Thyroid gland (tissue), 4 donors: ENCODE measurements around the gene DCD. TPM values are rescaled to one million over a fixed set of nuclear protein-coding genes. Genes with fewer than 3 reads are reported as not detected.

ENCODE experiments used
- DNase-seq, 2 donors: peaks; one replicate each; pipeline ENCODE4 v3.0.0-alpha.2; 2019
- H3K27ac ChIP-seq, 3 donors: fragments of 200-600 bp; sonication (generic); 1 replicate in 2 of 3; 2 replicates in 1 of 3; pipeline ENCODE4 v1.5.1; 2016 to 2019; ENCODE audit warnings: mild to moderate bottlenecking in 1 of 3, moderate library complexity in 1 of 3
- H3K27me3 ChIP-seq: fragments of 200-600 bp; sonication (generic); one replicate; pipeline ENCODE4 v1.5.1; 2019
- H3K36me3 ChIP-seq, 2 donors: fragments of 200-600 bp; sonication (generic); one replicate each; pipeline ENCODE4 v1.5.1; 2016 to 2019
- H3K4me1 ChIP-seq, 2 donors: fragments of 200-600 bp; sonication (generic); one replicate each; pipeline ENCODE4 v1.5.1; 2017 to 2019
- H3K4me3 ChIP-seq, 3 donors: fragments of 200-600 bp; sonication (generic); replicated peaks in 1 of 3; 1 replicate in 2 of 3; 2 replicates in 1 of 3; pipeline ENCODE4 v1.5.1; 2016; ENCODE audit warnings: mild to moderate bottlenecking in 1 of 3
- H3K9me3 ChIP-seq: fragments of 200-600 bp; sonication (generic); one replicate; pipeline ENCODE4 v1.5.1; 2017
- POLR2A ChIP-seq, 2 donors: fragments of 450-650 bp; IDR thresholded peaks; one replicate each; pipeline ENCODE4 v1.6.1; 2017; ENCODE audit warnings: antibody characterized with exemption in 2 of 2, mild to moderate bottlenecking in 2 of 2, moderate library complexity in 1 of 2
- WGBS, 2 donors: methylation state at CpG; one replicate each; pipeline ENCODE4 v1.1.5; 2017; 5-methylcytosine and 5-hydroxymethylcytosine counted together
- intact Hi-C: fragments of 100-400 bp; cut with DNase I; formaldehyde crosslinking; loops from one replicate; pipeline ENCODE4 v1.15.1; 2023
- total RNA-seq, 4 donors: library from RNA; depleted of rRNA; stranded (reverse); fragments of >200 nt; gene quantifications; one replicate each; pipeline ENCODE4 v1.2.3, GENCODE V29; 2016
- TF ChIP-seq, protein P1 (sequence below), 6 experiments: fragments of 200-600 bp in 3 of 6; fragments of 450-650 bp in 3 of 6; sonication (generic) in 3 of 6; IDR thresholded peaks; one replicate each; pipeline ENCODE4 v1.5.1; 2016 to 2019; ENCODE audit warnings: antibody characterized with exemption in 6 of 6, mild to moderate bottlenecking in 2 of 6, inconsistent platforms in 1 of 6, moderate library complexity in 1 of 6

Gene DCD, protein sequence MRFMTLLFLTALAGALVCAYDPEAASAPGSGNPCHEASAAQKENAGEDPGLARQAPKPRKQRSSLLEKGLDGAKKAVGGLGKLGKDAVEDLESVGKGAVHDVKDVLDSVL
- not detected for total RNA-seq

DNA sequence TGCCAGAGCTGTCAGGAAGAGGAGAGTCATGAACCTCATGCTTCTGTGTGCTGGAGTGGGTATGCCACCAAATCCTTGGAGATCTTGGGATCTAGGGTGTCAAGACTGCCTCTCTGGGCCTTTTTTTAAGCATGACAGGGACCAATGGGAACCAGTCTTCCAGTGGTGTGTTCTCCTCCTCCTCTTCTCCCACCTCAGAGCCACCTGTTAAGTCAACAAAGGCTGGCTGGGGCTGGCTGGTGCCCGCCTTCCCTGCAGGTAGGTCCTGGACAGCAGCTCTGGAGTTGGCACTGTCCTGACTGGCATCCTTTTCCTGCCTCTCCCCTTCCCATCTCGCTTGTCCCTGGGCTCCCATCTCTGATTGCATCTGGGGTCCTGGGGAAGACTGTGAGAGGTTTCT lies at the start of gene DCD:
DCD (minus strand) TSS at position 101 of the 400 bp plus-strand sequence; CDS start at position 39, 62 bp downstream.
- intact Hi-C loops: no loop called here
- DNase-seq: no peak
- 63 to 74% methylated on average over 2 of the region's 2 CpGs for WGBS, 2 donors

DNA sequence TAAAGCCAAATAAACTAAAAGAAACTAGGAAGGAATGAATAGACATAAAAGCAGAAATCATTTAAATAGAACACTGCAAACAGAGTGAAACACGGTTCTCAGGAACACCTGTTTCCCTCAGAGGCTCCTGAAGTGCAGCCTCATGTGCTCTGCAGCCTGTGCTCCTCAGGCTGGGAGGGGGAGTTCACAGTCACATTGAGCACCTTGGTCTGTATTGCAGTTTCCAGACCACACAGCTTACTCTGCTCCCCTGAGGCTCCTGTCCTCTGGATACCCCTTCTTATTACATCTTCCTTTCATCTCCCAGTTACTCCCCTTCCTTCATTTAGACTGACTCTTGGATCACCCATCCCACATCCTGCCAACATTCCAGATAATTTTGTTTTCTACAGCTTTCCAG lies 49.7 kb upstream of the DCD start:
- no peak overlapping the region for H3K4me3 ChIP-seq
- no peaks in the 10 kb centered on the region for H3K36me3 ChIP-seq
- 24 to 30% methylated on average over 1 of the region's 1 CpG for WGBS, 2 donors
- H3K4me1 ChIP-seq: no peaks in the 10 kb centered on the region
- intact Hi-C loops: no loop called here
- H3K9me3 ChIP-seq: no peaks in the 10 kb centered on the region
- no peak for DNase-seq
- H3K27ac ChIP-seq: no peak overlapping the region
- H3K27me3 ChIP-seq: no peaks in the 10 kb centered on the region
- TF ChIP-seq POLR2A (IDR thresholded peaks at IDR 0.05): no peak
- TF ChIP-seq, protein P1, sequence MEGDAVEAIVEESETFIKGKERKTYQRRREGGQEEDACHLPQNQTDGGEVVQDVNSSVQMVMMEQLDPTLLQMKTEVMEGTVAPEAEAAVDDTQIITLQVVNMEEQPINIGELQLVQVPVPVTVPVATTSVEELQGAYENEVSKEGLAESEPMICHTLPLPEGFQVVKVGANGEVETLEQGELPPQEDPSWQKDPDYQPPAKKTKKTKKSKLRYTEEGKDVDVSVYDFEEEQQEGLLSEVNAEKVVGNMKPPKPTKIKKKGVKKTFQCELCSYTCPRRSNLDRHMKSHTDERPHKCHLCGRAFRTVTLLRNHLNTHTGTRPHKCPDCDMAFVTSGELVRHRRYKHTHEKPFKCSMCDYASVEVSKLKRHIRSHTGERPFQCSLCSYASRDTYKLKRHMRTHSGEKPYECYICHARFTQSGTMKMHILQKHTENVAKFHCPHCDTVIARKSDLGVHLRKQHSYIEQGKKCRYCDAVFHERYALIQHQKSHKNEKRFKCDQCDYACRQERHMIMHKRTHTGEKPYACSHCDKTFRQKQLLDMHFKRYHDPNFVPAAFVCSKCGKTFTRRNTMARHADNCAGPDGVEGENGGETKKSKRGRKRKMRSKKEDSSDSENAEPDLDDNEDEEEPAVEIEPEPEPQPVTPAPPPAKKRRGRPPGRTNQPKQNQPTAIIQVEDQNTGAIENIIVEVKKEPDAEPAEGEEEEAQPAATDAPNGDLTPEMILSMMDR (IDR thresholded peaks at IDR 0.05): no peak

More for the DNA sequence above, at the start of gene DCD:
- Histone ChIP-seq H3K36me3 (no peaks in the 10 kb centered on the region), H3K27me3 (no peaks in the 10 kb centered on the region), H3K9me3 (no peaks in the 10 kb centered on the region), H3K27ac (no peak within 1 kb of the TSS), H3K4me1 (no peaks in the 10 kb centered on the region), H3K4me3 (no peak within 1 kb of the TSS)
- TF ChIP-seq POLR2A (IDR thresholded peaks at IDR 0.05): no peak
- TF ChIP-seq, protein P1 (IDR thresholded peaks at IDR 0.05): no peak

DNA sequence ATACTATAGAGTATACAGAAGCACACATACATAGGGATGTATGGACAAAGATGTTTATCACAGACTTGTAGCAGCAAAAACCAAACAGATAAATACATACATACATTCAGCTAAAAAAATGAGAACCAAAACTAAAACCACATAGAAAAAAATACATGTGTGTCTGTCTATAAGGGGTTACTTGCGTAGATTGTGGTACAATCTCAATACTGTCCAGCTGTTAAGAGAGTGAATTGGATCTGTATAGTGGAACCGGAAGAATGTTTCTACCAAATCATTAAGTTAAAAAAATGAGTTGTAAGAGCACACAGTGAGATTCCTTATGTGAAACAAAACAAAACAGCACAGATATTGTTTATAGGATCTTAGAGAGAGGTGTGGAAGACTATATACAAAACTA lies 44.2 kb upstream of the DCD start:
- Histone ChIP-seq H3K4me3 (no peak overlapping the region), H3K36me3 (no peaks in the 10 kb centered on the region), H3K4me1 (no peaks in the 10 kb centered on the region), H3K27me3 (no peaks in the 10 kb centered on the region), H3K27ac (no peak overlapping the region), H3K9me3 (no peaks in the 10 kb centered on the region)
- no peak for TF ChIP-seq POLR2A (IDR thresholded peaks at IDR 0.05)
- TF ChIP-seq, protein P1 (IDR thresholded peaks at IDR 0.05): no peak
- DNase-seq: no peak
- intact Hi-C loops: no loop called here
- WGBS, 2 donors: 62 to 66% methylated on average over 2 of the region's 2 CpGs

DNA sequence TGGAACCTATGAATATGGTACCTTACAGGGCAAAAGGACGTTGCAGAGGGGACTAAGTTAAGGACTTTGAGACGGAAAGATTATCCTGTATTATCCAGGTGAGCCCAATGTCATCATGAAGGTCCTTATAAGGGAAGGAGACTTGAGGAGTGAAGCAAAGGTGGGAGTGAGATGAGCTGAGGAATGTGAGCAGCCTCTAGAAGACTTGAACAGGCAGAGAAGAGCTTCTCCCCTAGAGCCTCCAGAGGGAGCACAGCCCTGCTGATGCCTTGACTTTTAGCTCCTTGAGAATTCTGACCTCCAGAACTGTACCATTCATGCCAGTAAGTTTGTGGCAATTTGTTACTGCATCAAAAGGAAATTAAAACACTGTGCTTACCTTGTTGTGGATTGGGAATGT lies 41.8 kb upstream of the DCD start:
- Histone ChIP-seq H3K36me3 (no peaks in the 10 kb centered on the region), H3K27ac (no peak overlapping the region), H3K27me3 (no peaks in the 10 kb centered on the region), H3K4me1 (peaks cover 0 to 1% of the 10 kb centered on the region in 2 donors), H3K9me3 (no peaks in the 10 kb centered on the region), H3K4me3 (no peak overlapping the region)
- DNase-seq: no peak
- intact Hi-C loops: no loop called here
- TF ChIP-seq, protein P1 (IDR thresholded peaks at IDR 0.05): no peak
- TF ChIP-seq POLR2A (IDR thresholded peaks at IDR 0.05): no peak
- 45 to 46% methylated on average over 2 of the region's 2 CpGs for WGBS, 2 donors

DNA sequence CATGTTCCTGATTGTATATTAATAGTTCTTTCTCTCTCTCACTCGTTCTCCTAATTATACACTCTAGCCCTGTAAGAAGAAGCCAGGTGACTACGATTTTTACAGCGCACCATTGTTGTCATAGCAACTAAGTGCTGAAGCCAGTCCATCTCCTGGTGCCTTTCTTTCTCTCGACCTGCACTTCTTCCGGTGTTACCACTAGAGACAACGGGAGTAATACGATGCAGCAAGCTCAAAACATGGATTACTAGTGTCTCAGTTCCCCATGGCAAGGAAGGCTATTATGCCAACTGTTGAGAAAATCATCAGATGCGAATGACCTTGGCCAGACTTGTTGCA lies 40.8 kb upstream of the DCD start:
- Histone ChIP-seq H3K4me3 (no peak overlapping the region), H3K27me3 (no peaks in the 10 kb centered on the region), H3K9me3 (no peaks in the 10 kb centered on the region), H3K4me1 (peaks cover 0 to 4% of the 10 kb centered on the region in 2 donors), H3K27ac (no peak overlapping the region), H3K36me3 (no peaks in the 10 kb centered on the region)
- no peak for DNase-seq
- 52 to 62% methylated on average over 8 of the region's 8 CpGs for WGBS, 2 donors
- intact Hi-C loops: no loop called here
- TF ChIP-seq, protein P1 (IDR thresholded peaks at IDR 0.05): no peak
- TF ChIP-seq POLR2A (IDR thresholded peaks at IDR 0.05): no peak
